Activated naive CD4-positive, alpha-beta T cell treated with Interleukin-2 at 50 U/mL for 16 hours (primary cell): ENCODE data around the gene PHF12.

Experiments used
- DNase-seq: peaks from one replicate; pipeline ENCODE4 v3.0.0-alpha.2; 2020

PHF12 gene

DNA sequence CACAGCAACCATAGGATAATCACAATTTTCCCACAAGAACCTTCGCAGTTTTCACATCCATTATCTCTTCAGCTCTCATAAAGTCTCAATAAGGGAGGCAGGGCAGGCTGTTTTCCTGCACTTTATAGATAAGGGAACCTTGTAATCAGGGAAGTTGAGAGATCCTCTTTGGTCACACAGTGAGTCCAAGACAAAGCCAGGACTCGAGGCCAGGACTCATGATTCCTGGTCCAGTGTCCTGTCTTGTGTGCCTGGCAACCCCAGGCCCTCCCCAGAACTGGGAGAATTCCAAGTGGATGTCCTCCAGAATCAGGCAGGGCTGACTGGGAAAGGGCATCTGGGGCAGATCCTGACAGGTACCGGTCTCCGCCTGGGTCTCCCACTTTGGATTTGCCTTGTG lies 23.1 kb upstream of the PHF12 start:
- no peak for DNase-seq

DNA sequence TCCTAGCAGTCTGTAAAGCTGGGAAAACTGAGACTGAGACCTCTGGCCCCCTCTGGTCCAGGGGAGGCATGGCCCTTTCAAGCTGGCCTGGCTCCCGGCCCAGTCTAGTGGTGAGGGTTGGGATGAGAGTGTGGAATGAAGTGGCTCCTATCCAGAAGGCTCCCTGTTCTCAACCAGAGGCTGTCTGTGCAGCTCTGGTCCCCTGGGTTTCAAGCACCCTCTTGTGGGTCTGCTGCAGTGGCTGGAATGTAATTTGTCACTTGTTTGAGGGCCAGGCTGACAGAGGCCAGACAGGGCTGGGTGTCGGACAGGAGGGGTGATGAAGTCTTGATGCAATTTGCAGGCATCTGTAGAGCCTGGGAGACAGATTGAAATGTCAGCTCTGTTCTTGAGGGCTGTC lies 22.1 kb upstream of the PHF12 start:
- no peak for DNase-seq

DNA sequence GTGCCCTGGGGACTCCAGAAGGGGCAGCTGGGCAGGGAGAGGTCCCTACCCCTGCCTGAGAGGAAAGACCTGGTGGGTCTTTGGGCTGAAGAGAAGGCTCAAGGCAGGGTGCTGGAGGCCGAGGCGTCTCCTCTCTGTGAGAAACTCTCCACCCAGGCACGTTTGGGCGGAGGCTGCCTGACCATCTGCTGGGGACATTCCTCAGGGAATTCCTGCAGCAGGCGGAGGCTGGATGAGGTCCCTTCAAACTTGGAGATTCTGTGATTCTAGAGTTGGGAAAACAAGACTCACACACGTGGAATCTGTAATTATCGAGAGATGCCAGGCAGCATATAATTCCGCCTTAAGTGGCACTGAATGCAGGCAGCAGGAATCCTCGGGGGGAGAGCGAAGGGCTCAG lies 21.1 kb upstream of the PHF12 start:
- DNase-seq: no peak

DNA sequence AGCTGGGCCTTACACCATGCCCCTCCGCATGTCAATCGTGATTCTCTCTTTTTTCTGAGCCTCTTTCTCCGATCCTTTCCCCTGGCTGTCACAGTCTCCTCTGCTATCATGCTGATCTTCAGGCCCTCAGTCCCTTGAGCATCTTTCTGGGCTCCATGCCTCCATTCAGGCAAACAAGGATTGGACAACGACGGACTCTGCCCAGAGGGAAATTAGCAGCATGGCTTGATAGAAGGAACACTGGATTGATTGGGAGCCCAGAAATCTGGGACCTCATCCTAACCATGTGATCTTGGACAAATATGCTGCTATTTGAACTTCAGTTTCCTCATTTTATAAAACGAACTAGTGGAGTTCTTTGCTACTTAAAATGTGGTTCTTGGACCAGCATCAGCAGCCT lies 19.6 kb upstream of the PHF12 start:
- DNase-seq: no peak

DNA sequence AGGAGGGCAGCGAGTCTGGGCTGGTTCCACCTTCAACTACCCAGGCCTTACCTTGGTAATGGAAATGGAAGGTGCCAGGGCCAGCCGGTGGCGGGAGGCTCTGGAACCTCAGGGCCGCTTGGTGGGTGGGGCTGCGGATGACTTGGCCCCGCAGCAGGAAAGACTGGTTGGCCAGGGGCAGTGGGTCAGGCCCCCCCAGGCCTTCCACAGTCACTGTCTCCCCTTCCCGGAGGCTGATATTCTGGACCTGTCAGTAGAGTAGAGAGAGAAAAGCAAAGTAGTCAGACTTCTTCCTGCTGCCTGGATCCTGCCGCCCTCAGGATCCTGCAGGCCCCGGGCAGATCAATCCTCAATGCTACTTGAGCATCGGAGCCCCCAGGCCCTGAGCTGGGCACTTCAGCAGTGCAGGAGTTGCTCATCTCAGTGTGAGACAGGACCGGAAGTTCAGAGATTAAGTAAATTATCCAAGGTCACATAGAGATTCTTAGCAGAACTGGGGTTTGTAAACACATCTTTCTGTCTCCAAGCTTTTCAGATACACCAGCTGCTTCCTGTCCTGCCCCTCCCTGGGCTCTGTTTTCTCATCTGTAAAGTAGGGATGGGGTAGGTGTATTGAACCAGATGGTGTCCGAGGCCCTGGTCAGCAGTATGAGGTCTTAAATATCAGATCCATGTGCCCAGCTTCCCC lies 18.5 kb upstream of the PHF12 start:
- DNase-seq: no peak

DNA sequence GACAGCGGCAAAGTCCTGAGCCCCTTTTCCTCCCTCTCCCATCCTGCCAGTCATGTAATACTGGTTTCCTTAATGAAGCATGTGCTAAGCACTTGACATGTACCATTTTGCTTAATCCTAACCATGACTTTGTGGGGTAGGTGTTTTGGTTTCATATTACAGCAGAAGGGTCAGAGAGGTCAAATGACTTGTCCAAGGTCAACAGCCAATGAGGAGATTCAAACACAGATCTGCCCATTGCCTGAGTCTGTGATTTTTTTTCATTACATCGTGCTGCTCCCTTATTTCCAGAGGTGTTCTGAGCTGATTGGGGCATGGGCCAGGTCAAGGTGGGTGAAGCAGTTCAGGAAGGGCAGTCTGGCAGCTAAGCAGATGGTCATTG lies 17.6 kb upstream of the PHF12 start:
- no peak for DNase-seq

DNA sequence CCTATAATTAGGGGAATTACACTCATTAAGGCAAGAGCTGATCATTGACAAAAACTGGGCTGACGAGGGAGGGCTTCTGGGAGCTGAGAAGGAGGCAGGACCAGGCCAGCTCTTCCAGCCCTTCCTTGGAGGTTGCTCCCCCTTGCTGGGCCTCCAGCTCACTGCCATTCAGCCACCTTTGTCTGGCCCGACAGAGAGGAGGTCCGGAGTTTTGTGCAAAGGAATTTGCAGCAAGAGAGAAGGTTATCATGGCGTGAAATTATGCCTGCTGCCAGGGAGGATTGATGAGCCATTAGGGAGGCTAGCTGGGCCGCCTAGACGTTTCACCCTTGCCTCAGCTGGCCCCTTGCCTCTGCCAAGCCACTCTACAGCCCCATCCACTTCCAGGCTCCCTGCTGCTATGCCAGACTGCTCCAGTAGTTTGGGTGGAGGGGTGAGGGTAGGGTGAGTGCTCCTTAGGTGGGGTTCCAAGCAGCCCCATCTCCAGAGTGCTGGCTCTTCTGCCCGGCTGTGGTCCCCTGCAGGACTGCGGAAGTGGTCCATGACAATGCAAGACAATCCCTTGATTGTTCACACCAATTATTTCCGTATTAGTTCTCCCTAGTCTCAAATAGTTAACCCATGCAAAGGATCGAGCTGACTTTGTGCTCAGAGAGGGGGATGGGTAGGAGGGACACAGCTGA lies 17.1 kb upstream of the PHF12 start:
- DNase-seq: no peak

DNA sequence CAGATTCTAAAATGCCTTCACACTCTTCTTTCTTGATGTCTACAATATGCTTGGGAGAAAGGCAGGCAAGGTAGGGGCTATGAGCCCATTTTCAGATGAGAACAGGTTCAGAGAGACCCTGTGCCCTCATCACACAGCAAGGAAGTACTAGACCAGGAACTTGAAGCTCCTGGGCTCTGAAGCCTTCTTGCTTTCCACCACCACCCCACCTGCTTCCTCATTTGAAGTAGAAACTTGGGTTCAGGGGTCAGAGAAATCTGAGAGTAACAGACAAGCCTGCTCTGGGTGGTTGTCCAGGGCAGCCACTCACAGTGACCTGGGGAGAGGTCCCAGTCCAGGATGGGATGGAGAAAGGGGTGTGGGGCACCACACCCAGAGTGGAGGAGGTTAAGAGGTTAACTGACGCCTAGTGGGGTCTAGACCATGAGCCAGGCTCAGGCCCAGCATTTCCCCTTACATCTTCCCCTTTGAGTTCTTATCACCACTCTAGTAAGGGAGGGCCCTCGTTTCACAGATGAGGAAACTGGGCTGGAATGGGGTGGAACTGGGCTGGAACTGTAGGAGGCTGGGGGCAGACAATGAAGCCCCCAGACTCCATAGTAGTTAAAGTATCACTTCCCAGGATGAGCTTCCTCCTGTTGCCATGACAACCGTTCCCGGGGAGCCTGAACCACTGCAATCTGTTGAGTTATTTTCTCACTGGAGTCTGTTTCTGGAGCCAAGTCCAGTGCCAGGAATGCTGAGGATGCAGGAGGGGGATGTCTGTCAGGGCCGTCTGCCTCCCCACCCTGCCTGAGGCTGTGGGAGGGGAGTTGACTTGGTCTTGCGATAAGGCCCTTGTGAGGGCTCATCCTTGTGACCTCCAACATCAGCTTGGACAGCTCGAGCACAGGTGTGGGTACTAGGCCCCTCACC lies 16.2 kb upstream of the PHF12 start:
- no peak for DNase-seq

DNA sequence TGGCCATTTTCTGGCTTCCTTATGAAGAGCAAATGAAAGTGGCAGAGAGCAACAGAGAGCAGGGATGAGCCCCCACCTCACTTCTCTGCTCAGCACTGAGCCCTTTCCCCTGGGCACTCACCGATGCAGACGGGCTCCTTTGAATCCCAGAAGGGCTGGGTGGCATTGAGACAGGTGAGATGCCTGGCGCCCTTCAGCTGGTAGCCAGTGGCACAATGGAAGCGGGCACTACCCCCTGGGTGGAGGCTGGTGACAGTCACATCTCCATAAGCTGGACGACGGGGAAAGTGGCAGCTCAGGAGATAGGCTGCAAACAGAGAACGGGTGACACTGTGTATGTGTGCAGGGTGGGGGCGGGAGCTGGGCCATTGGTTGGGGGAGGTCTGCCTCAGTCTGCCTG lies 12.5 kb upstream of the PHF12 start:
- no peak for DNase-seq

DNA sequence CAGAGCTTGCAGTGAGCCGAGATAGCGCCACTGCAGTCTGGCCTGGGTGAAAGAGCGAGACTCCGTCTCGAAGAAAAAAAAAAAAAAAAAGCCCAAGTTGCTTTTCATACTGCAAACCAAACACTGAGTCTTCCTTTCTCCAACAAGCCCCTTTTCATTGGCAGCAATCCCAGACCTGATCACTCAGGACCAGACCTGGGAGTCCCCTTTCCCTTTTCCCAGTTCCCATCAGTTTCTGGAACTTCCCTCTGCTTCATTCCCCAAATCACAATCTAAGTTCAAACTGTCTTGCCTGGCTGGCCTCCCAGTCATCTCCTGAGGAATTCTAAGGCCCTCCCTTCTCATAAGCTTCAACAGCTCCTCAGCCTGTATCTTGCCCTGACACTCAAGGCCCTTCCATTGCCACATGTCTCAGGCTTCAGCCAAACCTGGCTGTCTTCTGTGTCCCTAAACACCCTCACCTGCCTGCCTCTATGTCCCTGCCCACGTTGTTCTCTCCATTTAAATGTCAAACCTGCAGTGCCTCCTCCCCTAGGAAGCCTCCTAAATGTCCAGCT lies 11.8 kb upstream of the PHF12 start:
- no peak for DNase-seq

DNA sequence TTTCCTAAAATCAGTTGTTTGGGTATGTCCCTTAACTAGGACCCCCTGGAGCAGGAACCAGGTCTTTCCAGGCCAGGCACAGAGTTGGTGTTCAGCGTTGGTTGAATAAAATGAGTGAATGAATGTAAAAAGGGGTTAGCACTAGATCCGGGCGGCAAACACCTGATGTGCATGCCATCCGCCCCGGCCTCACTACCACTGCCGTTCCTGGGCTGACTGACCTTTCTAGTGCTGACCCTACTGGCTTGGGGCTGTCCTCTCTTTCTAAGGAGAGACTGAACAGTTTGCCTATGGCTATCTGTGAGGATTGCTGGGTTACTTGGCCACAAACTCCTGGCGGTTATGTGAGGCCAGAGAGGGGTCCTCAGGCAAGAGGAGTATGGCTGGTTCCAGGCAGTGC lies 10.1 kb upstream of the PHF12 start:
- no peak for DNase-seq

DNA sequence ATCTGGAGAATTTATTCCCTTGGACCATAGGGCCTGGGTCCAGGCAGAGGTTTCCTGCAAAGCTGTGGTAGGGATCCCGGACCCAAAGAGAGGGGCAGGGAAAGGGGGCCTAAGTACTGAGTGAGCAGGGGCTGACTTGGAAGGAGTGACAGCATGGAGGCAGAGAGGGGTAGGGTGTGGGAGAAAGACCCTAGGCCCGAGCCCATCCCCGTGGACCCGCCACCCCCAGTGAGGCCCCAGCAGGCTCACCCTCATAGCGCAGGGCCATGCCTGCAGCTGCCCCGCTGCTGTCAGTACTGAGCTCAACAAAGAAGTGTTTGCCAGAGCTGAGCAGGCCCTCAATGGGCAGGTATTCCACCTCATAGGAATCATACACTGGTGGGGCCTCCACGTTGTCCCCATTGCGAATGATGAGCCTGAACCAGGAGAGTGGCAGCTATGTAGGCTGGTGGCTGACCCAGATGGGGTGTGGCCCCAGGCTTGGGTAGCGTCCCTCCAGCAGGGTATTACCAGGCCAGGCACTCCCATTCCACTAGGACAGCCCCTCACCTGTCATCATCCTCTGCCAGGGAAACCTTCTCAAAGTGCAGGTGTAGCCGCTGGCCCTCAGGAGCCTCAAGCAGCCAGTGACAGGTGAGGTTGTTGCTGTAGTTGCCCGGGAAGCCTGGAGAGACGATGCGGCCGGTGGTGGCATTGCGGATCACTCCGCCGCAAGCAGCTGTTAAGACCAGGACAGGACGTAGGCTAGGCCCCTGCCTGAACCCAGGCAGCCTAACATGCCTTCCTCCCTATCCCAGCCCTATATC lies 9.1 kb upstream of the PHF12 start:
- no peak for DNase-seq

DNA sequence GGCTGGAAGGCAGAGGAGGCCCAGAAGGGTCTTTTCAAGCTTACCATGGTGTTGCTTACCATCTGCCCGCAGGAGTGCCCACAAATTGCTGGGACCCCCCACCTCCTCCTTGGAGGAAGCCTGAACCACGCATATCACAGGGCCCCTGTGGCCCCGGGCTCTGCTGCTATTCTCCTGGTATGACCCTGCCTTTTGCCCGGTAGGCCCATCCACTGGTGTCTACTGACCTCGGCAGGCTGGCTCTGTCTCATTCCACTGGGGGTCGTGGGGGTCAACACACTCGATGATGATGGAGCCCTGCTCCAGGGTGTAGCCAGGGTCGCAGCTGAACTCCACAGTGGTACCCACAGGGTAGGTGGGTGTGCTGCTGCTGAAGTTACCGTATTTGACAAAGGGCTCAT lies 8.2 kb upstream of the PHF12 start:
- no peak for DNase-seq

DNA sequence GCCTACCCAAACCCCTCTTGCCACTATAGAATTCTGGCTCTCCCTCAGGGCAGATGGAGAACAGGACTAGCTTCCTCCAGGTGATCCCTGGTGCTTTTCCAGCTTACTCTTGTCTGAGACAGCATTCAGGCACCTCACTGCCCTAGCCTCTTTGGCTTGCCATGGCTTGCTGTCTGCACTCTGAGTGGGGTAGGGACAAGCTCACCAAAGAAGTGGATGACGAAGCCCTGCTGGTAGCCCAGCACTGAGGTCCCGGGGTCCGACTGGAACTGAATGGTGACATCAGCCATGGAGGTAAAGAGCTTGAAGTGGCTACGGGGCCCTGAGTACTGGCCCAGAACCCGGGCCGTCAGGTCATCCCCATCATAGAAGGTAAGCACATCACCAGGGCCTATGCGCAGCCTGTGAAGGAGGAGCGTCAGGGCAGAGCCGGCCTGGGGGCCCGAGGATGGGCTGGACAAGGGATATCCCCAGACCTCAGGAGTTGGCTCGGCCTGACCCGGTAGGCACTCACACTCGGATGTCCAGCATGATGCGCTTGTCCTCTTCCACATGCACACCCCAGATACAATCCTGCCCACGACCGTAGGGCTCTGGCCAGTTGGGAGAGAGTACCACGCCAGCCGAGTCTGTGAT lies 7.6 kb upstream of the PHF12 start:
- no peak for DNase-seq

DNA sequence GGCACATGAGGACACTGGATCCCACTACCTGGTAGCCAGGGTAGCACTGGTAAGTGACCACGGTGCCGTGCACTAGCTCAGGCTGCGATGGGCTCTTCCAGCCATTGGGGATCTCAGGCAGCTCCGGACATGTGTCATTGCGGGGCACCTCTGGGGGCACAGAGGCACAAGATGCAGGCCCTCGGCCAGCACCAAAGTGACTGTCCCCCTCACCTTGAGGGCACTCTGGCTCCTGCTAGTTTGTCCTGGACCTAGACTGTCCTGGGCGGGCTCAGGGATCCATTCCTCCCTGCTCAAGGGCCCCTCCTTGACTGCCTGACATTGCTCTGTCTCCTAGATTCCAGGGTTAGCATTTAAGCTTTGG lies 6.7 kb upstream of the PHF12 start:
- DNase-seq: no peak

DNA sequence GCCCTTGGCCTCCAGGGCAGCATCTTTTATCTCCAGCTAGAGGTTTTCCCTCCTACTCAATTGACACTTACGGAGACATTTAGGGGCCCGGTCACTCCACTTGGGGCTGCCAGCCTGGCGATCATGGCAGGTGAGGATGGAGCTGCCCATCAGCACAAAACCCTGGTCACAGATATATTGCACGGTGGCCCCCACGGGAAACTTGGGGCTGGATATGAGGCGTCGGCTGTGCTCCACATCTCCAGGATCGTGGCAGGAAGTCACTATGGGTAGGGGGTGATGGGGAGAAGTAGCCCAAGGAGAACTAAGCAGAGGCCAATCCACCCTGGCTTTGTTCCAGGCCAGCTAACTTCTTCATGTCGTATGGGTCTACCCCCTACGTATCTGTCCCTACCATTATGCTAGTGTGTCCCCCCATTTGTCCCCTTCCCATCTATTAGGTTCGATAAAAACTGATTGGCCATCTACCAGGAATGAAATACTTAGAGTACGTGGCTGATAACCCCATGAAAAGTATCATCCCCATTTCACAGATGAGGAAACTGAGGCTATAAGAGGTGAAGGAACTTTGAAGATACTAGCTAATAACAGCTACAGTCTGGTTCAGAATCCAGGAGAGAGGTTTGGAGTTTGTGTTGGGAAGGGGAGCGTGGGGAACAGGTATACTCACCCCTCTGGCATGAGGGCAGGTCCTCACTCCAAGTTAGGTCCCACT lies 6.1 kb upstream of the PHF12 start:
- no peak for DNase-seq

DNA sequence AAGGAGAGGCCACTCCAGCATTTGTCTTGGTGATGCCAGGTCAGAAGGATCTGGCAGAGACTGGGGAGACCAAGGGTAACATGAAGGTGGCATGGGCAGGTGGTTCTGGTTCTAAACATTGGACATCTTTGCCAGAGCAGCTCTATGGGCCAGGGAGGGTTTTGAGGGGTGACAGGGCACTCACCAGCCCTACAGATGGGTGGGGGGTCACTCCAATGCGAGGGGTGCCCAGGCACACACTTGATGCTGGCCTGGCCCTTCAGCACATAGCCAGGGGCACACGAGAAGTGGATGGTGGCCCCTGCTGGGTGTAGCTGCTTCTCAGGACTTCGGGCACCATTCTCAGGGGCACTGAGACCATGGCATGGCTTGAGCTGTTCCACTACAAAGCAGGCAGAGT lies 5.5 kb upstream of the PHF12 start:
- no peak for DNase-seq

DNA sequence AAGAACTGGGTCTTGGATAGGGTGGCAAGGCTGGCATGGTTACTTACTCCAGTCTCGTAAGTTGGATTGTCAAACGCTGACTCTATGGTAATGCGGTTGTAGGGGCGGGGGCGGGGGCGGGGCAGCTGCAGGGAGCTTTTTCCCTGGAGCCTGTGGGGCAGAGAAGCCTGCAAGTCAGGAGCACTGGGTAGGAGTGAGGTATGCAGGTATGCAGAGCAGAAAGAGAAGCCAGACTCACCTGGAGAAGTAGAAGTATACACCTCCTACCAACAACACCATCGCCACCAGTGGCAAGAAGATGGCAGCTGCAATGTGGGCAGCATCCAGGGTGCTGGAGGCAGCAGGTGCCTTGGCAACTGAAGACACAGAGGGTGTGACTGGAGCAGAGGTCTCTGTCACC lies 4.8 kb upstream of the PHF12 start:
- DNase-seq: no peak

DNA sequence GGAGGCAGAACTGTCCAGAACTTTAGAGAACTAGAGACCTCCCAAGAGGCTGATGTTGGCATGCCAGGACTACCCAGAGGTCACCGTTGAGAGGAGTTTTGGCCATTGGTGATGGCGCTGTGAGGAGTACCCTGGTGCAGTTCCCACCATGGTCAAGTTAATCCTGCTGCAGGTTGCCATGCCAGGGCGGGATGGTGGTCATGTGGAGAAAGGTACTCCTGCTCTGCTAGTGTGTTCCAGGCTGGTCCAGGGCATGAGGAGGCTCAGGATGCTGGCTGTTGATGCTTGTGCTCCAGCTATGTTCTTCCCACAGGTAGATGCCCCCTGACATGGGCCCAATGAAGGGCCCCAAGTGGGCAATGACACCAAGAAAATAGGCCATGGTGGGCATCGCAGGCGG lies 4.1 kb upstream of the PHF12 start:
- no peak for DNase-seq

DNA sequence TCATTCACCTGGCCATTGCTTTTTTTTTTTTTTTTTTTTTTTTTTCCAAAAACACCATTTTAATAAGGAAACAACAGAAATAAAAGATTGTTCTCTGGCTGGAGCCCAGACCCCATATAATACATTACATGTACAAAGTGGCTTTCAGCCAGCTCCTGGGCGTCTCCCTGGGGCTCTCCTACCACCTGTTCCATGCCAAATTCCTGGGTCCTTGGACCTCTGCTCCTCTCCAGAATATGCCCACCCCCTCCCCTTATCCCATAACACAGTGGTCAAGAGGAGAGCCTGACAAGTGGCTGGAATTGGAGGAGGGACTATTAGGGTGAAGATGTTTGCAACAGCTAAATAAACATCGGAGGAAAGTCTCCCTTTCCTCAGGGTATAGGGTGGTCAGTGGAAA lies 3.6 kb upstream of the PHF12 start:
- DNase-seq: no peak

DNA sequence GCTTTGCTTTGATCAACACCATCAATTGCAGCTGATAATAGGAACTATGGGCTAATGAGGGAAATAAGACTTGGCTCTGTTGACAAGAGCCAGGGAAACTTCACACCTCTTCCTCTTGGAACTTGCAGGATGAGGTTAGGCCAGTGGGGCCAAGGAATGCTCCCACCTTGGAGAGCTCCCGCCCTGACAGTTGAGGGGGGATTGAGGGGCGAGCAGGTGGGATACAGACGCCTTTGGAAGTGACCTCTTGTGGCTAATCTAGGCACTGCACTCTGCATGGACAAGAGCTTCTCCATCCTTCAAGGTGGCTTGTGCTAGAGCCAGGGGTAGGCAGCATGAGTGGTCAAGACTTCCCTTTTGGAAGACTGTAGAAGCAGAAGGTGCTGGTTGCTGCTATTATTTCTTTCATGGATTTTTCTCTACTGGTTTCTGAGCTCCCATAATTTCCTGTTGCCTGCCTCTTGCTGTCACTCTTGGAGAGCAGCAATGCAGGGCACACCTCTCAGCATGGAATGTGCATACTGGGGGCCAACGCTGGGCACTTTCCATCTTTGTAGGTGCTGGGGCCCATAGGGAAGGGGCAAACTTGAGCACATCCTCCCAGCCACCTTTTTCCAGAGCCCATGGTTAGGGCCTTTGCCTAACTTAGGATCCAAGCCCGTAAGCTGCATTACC lies 2.3 kb upstream of the PHF12 start:
- DNase-seq: peak; percentile 49
